Measurements from ENCODE around the gene CCDC7.
"Not testable (repeated sequence)": the region's sequence is repeated elsewhere in the genome, so short reads cannot be mapped to it uniquely, and the experiment has no call there.

Gene CCDC7

DNA sequence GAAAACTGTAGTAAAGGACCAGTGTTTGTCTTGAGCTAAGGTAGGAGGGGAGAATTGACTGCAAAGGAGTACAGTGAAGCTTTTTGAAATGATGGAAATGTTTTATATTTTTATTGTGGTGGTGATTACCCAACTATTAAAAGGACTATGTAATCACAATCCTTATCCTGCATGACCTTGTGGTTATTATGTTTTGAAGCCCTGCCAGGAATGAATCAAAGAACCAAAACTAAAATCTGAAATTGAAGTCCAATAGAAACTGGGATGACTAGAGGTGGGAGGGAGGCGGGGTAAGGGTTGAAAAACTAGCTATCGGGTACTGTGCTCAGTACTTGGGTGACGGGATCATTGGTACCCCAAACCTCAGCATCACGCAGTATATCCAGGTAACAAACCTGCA, 8.2 kb downstream of the CCDC7 start:
- DNase-seq (ENCODE audit: low read depth in 2 of 2): no peak

DNA sequence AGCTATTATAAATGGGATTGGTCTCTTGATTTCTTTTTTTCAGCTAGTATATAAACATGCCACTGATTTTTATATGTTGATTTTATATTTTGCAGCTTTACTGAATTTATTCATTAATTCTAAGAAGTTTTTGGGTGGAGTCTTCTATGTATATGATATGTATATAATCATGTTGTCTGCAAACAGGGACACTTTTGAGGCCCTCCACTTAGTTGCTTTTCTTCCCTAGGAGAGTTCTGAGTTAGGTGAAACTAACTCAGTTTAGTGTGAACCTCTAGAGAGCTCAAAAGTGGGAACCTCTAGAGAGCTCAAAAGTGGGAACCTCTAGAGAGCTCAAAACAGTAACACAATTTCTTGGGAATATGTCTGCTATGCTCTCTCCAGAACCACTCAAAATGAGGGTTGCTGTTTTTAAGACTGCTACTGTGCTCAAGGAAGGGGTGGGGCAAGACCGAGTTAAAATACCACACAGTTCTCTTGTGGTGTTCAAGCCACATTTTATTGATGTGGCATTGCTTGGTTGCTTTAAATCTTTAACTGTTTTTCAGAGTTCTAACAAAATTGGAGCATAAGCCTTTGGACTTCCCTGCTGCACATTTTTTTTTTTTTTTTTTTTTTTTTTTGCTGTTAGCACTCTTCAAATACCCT, 13.2 kb downstream of the CCDC7 start:
- no peak for DNase-seq (ENCODE audit: low read depth in 2 of 2)

DNA sequence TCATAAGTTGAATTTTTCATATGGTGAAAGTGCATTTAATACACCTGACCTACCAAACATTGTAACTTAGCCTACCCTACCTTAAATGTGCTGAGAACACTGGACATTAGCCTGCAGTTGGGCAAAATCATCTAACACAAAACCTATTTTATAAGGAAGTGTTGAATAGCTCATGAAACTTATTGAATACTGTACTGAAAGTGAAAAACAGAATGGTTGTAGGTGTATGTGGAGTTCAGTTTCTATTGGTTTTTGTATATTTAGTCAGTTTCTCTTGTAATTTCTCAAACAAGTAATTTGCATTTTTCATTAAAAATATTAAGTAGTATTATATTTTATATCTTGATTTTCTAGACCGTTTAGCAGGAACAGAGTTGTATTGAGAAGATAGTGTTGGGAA, 15.3 kb downstream of the CCDC7 start:
- no peak for DNase-seq (ENCODE audit: low read depth in 2 of 2)

DNA sequence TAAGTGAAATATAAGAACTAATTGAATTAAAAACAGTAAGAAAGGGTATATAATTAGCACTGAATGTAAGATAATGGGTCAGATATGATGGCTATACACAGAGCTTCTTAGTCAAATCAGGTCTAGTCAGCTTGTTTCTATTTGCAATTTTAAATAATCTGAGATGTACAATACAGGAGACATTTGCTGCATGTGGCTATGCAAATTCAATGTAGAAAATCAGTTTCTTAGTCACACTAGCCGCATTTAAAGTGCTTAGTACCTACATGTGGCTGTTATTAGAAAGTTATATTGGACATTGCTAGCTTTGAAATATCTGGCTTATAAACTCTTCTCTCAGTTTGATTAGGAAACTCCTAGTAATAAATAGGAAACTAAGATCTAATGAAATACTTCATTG, 25.3 kb downstream of the CCDC7 start:
- no peak for DNase-seq (ENCODE audit: low read depth in 2 of 2)

DNA sequence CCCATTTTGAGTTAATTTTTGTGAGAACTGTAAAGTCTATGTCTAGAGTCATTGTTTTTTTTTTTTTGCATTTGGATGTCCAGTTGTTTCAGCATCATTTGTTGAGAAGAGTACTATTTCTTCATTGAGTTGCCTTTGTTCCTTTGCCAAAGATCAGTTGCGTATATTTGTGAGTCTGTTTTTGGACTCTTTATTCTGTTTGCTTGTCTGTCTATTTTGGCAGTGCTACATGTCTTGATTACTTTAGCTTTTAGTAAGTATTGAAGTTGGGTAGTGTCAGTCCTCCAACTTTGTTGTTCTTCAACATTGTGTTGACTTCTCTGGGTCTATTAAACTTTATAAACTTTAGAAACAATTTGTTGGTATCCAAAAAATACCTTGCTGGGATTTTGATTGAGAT, 31.6 kb downstream of the CCDC7 start:
- DNase-seq (ENCODE audit: low read depth in 2 of 2): no peak

DNA sequence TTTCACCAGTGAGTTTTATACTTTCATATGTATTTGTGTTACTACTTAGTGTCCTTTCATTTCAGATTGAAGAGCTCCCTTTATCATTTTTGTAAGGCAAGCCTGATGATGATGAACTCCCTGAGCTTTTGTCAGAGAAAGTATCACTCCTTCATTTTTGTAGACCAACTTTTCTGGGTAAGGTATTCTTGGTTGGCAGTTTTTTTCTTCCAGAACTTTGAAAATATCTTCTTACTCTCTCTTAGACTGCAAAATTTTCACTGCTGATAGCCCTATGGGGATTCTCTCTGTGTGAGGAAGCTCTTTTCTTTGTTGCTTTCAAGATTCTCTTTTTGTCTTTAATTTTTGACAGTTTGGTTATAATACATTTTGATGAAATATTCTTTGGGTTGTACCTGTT, 35.7 kb downstream of the CCDC7 start:
- no peak for DNase-seq (ENCODE audit: low read depth in 2 of 2)

DNA sequence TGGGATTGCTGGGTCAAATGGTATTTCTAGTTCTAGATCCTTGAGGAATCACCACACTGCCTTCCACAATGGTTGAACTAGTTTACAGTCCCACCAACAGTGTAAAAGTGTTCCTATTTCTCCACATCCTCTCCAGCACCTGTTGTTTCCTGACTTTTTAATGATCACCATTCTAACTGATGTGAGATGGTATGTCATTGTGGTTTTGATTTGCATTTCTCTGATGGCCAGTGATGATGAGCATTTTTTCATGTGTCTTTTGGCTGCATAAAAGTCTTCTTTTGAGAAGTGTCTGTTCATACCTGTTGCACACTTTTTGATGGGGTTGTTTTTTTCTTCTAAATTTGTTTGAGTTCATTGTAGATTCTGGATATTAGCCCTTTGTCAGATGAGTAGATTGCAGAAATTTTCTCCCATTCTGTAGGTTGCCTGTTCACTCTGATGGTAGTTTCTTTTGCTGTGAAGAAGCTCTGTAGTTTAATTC, 37.1 kb downstream of the CCDC7 start:
- DNase-seq (ENCODE audit: low read depth in 2 of 2): not testable (repeated sequence)

DNA sequence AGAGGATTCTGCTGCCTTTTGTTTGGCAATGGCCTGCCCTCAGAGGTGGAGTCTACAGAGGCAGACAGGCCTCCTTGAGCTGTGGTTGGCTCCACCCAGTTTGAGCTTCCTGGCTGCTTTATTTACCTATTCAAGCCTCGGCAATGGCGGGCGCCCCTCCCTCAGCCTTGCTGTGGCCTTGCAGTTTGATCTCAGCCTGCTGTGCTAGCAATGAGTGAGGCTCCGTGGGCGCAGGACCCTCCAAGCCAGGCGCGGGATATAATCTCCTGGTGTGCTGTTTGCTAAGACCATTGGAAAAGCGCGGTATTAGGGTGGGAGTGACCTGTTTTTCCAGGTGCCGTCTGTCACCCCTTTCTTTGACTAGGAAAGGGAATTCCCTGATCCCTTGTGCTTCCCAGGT, 42.1 kb downstream of the CCDC7 start:
- DNase-seq (ENCODE audit: low read depth in 2 of 2): not testable (repeated sequence)

DNA sequence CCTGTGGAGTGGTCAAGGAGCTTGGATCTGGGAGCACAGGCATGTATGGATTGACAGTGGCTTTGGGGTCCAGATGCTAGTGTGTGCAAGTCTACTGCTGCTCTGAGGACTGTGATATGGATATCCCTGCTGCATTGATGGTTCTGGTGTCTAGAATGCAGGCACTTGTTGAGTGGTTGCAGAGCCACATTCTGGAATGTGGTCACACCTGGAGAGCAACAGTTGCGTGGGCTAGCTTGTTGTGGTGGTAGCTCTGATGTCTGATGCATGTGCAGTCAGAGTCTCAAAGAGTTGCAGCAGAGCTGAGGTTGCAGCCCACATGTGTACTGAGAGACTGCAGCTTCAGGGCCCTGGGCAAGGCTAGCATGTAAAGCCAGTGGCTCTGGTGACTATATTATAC, 43.2 kb downstream of the CCDC7 start:
- no peak for DNase-seq (ENCODE audit: low read depth in 2 of 2)

DNA sequence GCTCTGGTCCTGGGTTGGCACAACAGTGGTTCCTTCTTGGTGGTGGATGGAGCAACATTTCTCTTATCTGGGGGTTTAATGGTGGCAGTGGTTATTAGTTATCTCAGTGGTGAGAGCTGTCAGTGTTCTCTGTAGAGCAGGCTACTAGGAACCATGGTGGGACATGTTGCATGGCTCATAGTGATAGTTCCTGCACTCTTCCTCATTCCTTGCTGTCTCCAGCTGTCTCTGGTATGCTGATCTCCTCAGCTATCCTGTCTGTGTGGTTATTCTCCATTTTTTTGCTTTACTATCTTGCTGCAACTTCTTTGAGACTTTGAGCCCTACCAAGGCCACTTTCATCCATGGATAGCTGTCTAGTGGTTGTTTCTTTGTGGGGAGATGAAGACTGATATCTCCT, 44.0 kb downstream of the CCDC7 start:
- DNase-seq (ENCODE audit: low read depth in 2 of 2): no peak

DNA sequence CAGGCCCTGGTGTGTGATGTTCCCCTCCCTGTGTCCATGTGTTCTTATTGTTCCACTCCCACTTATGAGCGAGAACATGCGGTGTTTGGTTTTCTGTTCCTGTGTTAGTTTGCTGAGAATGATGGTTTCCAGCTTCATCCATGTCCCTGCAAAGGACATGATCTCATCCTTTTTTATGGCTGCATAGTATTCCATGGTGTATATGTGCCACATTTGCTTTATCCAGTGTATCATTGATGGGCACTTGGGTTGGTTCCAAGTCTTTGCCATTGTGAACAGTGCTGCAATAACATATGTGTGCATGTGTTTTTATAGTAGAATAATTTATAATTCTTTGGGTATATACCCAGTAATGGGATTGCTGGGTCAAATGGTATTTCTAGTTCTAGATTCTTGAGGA, 48.6 kb downstream of the CCDC7 start:
- not testable (repeated sequence) for DNase-seq (ENCODE audit: low read depth in 2 of 2)

DNA sequence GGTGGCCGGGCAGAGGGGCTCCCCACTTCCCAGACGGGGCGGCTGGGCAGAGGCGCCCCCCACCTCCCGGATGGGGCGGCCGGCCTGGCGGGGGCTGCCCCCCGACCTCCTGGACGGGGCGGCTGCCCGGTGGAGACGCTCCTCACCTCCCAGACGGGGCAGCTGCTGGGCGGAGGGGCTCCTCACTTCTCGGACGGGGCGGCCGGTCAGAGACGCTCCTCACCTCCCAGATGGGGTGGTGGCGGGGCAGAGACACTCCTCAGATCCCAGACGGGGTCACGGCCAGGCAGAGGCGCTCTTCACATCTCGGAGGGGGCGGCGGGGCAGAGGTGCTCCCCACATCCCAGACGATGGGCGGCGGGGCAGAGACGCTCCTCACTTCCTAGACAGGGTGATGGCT, 54.2 kb downstream of the CCDC7 start:
- not testable (repeated sequence) for DNase-seq (ENCODE audit: low read depth in 2 of 2)

DNA sequence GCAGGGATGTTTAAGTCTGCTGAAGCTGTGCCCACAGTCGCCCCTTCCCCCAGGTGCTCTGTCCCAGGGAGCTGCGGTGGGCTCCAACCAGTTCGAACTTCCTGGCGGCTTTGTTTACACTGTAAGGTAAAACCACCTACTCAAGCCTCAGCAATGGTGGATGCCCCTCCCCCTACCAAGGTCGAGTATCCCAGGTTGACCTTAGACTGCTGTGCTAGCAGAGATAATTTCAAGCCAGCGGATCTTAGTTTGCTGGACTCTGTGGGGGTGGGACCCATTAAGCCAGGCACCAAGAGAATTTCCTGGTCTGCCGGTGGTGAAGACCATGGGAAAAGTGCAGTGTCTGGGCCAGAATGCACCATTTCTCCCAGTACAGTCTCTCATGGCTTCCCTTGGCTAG, 56.0 kb downstream of the CCDC7 start:
- no peak for DNase-seq (ENCODE audit: low read depth in 2 of 2)

DNA sequence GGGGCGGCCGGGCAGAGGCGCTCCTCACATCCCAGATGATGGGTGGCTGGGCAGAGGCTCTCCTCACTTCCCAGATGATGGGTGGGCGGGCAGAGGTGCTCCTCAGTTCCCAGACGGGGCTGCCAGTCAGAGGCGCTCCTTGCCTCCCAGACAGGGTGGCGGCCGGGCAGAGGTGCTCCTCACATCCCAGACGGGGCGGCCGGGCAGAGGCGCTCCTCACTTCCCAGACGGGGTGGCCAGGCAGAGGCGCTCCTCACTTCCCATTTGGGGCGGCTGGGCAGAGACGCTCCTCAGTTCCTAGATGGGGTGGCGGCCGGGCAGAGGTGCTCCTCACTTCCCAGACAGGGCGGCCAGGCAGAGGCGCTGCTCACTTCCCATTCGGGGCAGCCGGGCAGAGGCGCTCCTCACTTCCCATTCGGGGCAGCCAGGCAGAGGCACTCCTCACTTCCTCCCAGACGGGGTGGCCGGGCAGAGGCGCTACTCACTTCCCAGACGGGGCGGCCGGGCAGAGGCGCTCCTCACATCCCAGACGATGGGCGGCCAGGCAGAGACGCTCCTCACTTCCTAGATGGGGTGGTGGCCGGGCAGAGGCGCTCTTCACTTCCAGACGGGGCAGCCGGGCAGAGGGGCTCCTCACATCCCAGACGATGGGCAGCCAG, 60.0 kb downstream of the CCDC7 start:
- not testable (repeated sequence) for DNase-seq (ENCODE audit: low read depth in 2 of 2)

DNA sequence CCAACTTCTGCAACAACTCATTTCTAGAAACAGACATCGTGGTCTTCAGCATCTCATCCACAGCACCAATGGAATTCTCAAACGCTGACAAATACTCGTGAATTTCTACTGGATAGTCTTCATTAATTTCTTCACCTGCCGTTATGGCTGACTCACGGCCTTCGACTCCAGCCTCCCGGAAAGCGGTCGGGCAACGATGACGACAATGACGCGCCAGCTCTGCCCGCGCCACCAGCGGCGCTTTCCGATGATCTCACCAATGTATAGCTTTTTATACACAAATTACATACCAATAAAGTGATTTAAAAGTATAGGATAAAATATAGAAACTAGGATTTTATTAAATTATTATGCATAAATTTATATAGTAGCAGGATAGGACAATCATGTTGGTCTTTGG, 65.7 kb downstream of the CCDC7 start:
- DNase-seq (ENCODE audit: low read depth in 2 of 2): no peak

DNA sequence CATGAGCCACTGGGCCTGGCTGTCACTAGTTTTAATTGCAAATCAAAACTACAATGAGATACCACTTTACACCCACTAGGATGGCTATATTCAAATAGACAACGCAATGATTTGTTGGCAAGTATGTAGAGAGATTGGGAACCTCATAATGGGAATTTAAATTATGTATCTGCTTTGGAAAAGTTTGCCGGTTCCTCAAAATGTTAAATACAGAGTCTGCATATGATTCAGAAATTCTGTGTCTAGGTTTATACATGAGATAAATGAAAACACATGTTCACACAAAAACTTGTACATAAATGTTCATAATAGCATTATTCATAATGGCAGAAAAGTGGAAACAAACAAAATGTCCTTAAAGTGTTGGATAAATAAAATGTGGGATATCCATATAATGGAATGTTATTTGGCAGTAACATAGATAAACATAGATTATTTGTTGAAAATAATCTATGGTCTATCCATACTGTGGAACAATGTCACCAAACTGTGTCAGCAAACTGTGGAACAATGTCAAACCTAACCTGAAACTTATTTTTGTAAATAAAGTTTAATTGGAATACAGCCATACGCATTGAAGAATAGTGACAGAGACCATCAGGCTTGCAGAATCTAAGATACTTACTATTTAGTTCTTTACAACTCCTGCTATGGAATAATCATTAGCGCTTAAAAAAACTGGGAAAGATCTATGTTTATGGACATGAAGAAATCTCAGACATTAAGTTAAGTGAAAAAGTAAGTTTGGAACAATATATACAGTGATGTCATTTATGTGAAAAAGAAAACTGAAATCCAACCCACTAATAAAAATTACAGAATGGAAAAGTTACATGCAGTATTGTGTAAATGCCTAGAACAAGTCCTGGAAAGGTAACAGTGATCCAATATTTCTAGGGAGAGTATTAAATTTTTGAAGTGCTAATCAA, 70.9 kb downstream of the CCDC7 start:
- DNase-seq (ENCODE audit: low read depth in 2 of 2): no peak

DNA sequence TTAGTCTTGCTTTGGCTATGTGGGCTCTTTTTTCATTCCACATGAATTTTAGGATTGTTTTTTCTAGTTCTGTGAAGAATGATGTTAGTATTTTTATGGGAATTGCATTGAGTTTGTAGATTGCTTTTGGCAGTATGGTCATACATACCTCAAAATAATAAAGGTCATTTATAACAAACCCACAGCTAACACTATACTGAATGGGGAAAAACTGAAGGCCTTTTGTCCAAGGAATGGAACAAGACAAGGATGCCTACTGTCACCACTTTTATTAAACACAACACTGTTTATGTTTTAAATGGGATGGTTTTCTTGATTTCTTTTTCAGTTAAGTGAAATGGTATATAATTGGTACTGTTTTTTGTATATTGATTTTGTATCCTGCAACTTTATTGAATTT, 84.3 kb downstream of the CCDC7 start:
- no peak for DNase-seq (ENCODE audit: low read depth in 2 of 2)

DNA sequence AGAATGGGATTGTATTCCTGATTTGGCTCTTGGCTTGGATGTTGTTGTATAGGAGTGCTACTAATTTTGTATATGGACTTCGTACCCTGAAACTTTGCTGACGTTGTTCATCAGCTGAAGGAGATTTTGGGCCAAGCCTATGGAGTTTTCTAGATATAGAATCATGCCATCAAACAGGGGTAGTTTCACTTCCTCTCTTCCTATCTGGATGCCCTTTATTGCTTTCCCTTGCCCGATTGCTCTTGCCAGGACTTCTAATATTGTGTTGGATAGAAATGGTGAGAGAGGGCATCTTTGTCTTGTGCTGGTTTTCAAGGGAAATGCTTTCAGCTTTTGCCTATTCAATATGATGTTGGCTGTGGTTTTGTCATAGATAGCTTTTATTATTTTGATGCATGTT, 92.3 kb downstream of the CCDC7 start:
- DNase-seq (ENCODE audit: low read depth in 2 of 2): no peak

DNA sequence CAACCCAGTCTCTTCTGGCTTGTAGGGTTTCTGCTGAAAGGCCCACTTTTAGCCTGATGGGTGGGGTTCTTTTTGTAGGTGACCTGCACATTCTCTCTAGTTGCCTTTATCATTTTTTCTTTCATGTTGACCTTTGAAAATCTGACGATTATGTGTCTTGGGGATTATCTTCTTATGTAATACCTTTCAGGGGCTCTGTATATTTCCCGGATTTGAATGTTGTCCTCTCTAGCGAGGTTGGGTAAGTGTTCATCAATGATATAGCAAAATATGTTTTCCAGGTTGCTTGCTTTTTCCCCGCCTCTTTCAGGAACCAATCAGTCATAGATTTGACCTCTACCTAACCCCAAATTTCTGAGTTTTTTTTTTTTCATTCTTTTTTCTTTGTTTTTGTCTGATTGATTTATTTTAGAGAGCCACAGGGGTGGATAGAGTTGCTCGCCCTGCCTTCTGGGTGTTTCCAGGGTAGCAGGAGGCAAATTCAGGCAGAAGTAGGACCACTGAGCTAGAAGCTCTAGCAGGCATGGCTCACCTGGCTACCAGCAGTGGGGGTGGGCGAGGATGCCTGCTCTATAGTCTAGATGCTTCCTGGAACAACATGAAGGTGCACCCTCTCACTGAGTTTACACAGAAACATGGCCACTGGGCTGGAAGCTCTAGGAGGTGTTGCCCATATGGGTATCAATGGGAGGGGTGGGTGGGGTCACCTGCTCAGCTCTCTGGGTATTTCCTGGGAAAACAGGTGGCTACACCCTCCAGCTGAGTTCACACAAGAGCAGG, 94.9 kb downstream of the CCDC7 start:
- no peak for DNase-seq (ENCODE audit: low read depth in 2 of 2)

DNA sequence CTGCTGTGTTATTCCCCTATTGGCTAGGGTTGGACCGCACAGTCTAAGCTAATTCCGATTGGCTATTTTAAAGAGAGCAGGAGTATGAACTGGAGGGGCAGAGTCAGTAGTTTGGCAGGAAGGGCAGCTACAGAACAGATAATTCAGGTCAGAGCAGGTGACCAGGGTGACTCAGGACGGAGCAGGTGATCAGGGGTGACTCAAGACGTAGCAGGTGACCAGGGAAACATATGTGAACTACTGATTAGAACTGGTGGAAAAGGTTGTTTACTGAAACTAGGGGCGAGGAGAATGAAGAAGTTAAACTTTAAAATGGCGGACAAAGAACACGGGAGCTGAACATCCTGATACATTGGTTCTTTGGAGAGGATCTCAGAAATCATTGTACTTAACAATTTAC, 102.3 kb downstream of the CCDC7 start:
- DNase-seq (ENCODE audit: low read depth in 2 of 2): no peak

DNA sequence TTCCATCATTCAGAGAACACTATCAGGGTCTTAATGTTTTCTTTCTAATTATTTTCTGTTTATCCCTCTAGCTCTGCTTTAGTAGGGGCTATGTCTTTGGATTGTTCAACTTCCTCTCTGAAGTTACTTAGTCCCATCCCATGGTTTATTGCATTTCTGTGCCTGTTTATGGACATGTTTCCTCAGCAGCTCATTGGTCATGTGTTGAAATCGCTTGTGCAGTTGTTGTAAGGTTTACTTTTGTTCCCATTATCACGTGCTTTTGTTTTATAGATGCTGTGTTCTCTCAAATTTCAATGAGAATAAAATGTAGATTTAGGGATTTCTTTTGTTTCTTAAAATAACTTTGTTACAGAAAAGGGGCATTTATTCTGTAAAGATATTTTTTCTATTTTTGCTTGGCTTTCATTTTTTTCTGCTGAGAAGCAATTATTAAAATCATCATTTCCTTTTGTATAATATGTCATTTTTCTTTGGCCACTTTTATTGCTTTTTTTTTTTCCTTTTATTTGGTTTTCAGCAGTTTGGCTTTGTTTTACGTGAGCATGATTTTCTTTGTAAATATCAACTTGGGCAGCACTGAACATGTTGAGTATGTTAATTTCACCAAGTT, 110.9 kb downstream of the CCDC7 start:
- DNase-seq (ENCODE audit: low read depth in 2 of 2): no peak

All from fibroblast of skin of left biceps (primary cell).